ENCODE measurements around the gene SYT17.

Gene SYT17

GRCh38 chr16:19265380-19265930 lies 97.4 kb downstream of the SYT17 start:
- Histone ChIP-seq H3K27me3 (ENCODE audit: insufficient read depth, low read length, poor library complexity, severe bottlenecking) (no peaks in the 10 kb centered on the region), H3K36me3 (ENCODE audit: insufficient read depth, low read length) (no peaks in the 10 kb centered on the region), H3K4me2 (ENCODE audit: low read depth, low read length, poor library complexity, severe bottlenecking) (no peak overlapping the region), H3F3A (ENCODE audit: low read depth) (no peaks in the 10 kb centered on the region), H3K9ac (ENCODE audit: low read depth, low read length, poor library complexity, severe bottlenecking) (no peak overlapping the region), H3K9me2 (replicated peaks; ENCODE audit: low read depth, low read length) (no peaks in the 10 kb centered on the region), H3K9me3 (ENCODE audit: insufficient read depth, low read depth, low read length) (peaks cover 9% of the 10 kb centered on the region; the same call in 1 of the 2 replicates), H4K20me1 (ENCODE audit: insufficient read depth, low read length, poor library complexity, severe bottlenecking) (no peaks in the 10 kb centered on the region), H3K4me1 (ENCODE audit: insufficient read depth, low read length, poor library complexity, severe bottlenecking) (no peaks in the 10 kb centered on the region), H2AFZ (ENCODE audit: low read length) (no peak overlapping the region), H3K4me3 (ENCODE audit: low read length, poor library complexity, severe bottlenecking) (no peak overlapping the region), H3K79me2 (ENCODE audit: insufficient read depth, low read length) (no peaks in the 10 kb centered on the region)
- no peak for TF ChIP-seq EZH2phosphoT487 (IDR thresholded peaks at IDR 0.05; ENCODE audit: borderline replicate concordance)
- no peak for TF ChIP-seq CTCF (conservative IDR thresholded peaks at IDR 0.05; ENCODE audit: low read length)

- no peak overlapping the region for H2AFZ ChIP-seq (ENCODE audit: low read length)
- peaks cover 9% of the 10 kb centered on the region; the same call in 1 of the 2 replicates for H3K9me3 ChIP-seq (ENCODE audit: insufficient read depth, low read depth, low read length)
- no peak overlapping the region for H3K9ac ChIP-seq (ENCODE audit: low read depth, low read length, poor library complexity, severe bottlenecking)
- H3K4me1 ChIP-seq (ENCODE audit: insufficient read depth, low read length, poor library complexity, severe bottlenecking) = no peaks in the 10 kb centered on the region
- no peak overlapping the region for H3K4me2 ChIP-seq (ENCODE audit: low read depth, low read length, poor library complexity, severe bottlenecking)
- no peak for TF ChIP-seq EZH2phosphoT487 (IDR thresholded peaks at IDR 0.05; ENCODE audit: borderline replicate concordance)
- TF ChIP-seq CTCF (conservative IDR thresholded peaks at IDR 0.05; ENCODE audit: low read length) = no peak
- H3F3A ChIP-seq (ENCODE audit: low read depth) = no peaks in the 10 kb centered on the region
- H4K20me1 ChIP-seq (ENCODE audit: insufficient read depth, low read length, poor library complexity, severe bottlenecking) = no peaks in the 10 kb centered on the region
- no peaks in the 10 kb centered on the region for H3K36me3 ChIP-seq (ENCODE audit: insufficient read depth, low read length)
- no peaks in the 10 kb centered on the region for H3K27me3 ChIP-seq (ENCODE audit: insufficient read depth, low read length, poor library complexity, severe bottlenecking)
- H3K4me3 ChIP-seq (ENCODE audit: low read length, poor library complexity, severe bottlenecking) = no peak overlapping the region
- H3K79me2 ChIP-seq (ENCODE audit: insufficient read depth, low read length) = no peaks in the 10 kb centered on the region
- H3K9me2 ChIP-seq (replicated peaks; ENCODE audit: low read depth, low read length) = no peaks in the 10 kb centered on the region
These were observed 98.7 kb downstream of the SYT17 start for GRCh38 chr16:19266774-19267173.

- Histone ChIP-seq H3K4me3 (ENCODE audit: low read length, poor library complexity, severe bottlenecking) (no peak overlapping the region), H3K9me2 (replicated peaks; ENCODE audit: low read depth, low read length) (no peaks in the 10 kb centered on the region), H3K36me3 (ENCODE audit: insufficient read depth, low read length) (no peaks in the 10 kb centered on the region), H3K79me2 (ENCODE audit: insufficient read depth, low read length) (no peaks in the 10 kb centered on the region), H3K9me3 (ENCODE audit: insufficient read depth, low read depth, low read length) (peaks cover 8% of the 10 kb centered on the region; the same call in 1 of the 2 replicates), H4K20me1 (ENCODE audit: insufficient read depth, low read length, poor library complexity, severe bottlenecking) (no peaks in the 10 kb centered on the region), H2AFZ (ENCODE audit: low read length) (no peak overlapping the region), H3K4me1 (ENCODE audit: insufficient read depth, low read length, poor library complexity, severe bottlenecking) (no peaks in the 10 kb centered on the region), H3K27me3 (ENCODE audit: insufficient read depth, low read length, poor library complexity, severe bottlenecking) (no peaks in the 10 kb centered on the region), H3K4me2 (ENCODE audit: low read depth, low read length, poor library complexity, severe bottlenecking) (no peak overlapping the region), H3F3A (ENCODE audit: low read depth) (no peaks in the 10 kb centered on the region), H3K9ac (ENCODE audit: low read depth, low read length, poor library complexity, severe bottlenecking) (no peak overlapping the region)
- TF ChIP-seq CTCF (conservative IDR thresholded peaks at IDR 0.05; ENCODE audit: low read length) (no peak), EZH2phosphoT487 (IDR thresholded peaks at IDR 0.05; ENCODE audit: borderline replicate concordance) (no peak)
These were observed 101.1 kb downstream of the SYT17 start for GRCh38 chr16:19269098-19269497.

Measured in Loucy (cell line).